Measurements from ENCODE around the gene CPNE5.

The CPNE5 gene

GRCh38 chr6:36791521-36792135, 47.6 kb downstream of the CPNE5 start:
- Histone ChIP-seq H3K27me3 (ENCODE audit: control insufficient read depth, insufficient read depth, low read length) (peaks cover 26% of the 10 kb centered on the region), H3K4me3 (ENCODE audit: low read length) (no peak overlapping the region), H3K36me3 (ENCODE audit: control insufficient read depth, insufficient read depth, low read length) (no peaks in the 10 kb centered on the region), H3K4me1 (ENCODE audit: control insufficient read depth, insufficient read depth, low read length) (no peaks in the 10 kb centered on the region), H3K9me3 (ENCODE audit: control insufficient read depth, low read length) (no peaks in the 10 kb centered on the region), H3K9ac (ENCODE audit: low read length) (no peak overlapping the region)

GRCh38 chr6:36791085-36791484, 48.2 kb downstream of the CPNE5 start:
- Histone ChIP-seq H3K27me3 (ENCODE audit: control insufficient read depth, insufficient read depth, low read length) (peaks cover 26% of the 10 kb centered on the region), H3K4me3 (ENCODE audit: low read length) (no peak overlapping the region), H3K36me3 (ENCODE audit: control insufficient read depth, insufficient read depth, low read length) (no peaks in the 10 kb centered on the region), H3K4me1 (ENCODE audit: control insufficient read depth, insufficient read depth, low read length) (no peaks in the 10 kb centered on the region), H3K9ac (ENCODE audit: low read length) (no peak overlapping the region), H3K9me3 (ENCODE audit: control insufficient read depth, low read length) (no peaks in the 10 kb centered on the region)

DNA sequence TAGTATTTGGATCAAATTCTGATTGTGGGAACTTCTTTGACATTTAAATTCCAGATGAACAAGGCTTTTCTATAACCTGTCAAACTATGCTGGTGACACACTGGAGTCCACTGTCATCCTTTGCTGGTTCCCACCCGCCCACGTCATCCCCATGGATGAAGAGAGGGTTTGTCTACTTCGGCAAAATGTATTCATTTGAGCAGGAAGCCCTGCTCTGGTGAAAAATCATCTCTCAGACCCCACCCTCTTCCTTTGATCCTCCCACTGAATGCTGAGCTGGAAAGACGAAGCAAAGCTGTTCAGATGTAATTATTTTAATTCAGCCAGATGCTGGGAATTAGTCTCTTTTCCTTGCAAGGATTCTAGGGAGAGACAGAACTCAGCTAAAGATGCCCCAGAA, 50.5 kb downstream of the CPNE5 start:
- Histone ChIP-seq H3K36me3 (ENCODE audit: control insufficient read depth, insufficient read depth, low read length) (no peaks in the 10 kb centered on the region), H3K9ac (ENCODE audit: low read length) (no peak overlapping the region)

DNA sequence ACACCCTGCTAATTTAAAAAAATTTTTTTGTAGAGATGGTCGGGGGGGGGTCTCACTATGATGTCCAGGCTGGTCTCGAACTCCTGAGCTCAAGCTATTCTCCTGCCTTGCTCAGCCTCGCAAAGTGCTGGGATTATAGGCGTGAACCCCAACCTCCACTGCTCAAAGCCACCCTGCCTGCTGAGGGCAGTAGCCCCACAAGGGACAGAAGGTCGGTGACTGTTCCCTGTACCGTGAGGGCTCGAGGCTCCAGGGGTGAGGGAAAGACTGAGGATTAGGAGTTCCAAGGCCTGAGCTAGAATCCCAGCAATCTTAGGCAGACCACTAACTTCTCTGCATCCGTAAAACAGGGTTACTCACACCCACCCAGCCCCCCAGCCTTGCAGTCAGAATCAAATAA, 51.1 kb downstream of the CPNE5 start:
- Histone ChIP-seq H3K4me3 (ENCODE audit: low read length) (no peak overlapping the region), H3K36me3 (ENCODE audit: control insufficient read depth, insufficient read depth, low read length) (no peaks in the 10 kb centered on the region), H3K9me3 (ENCODE audit: control insufficient read depth, low read length) (no peaks in the 10 kb centered on the region), H3K27me3 (ENCODE audit: control insufficient read depth, insufficient read depth, low read length) (peaks cover 15% of the 10 kb centered on the region), H3K9ac (ENCODE audit: low read length) (no peak overlapping the region), H3K4me1 (ENCODE audit: control insufficient read depth, insufficient read depth, low read length) (no peaks in the 10 kb centered on the region)

More for the DNA sequence above, 50.5 kb downstream of the CPNE5 start:
- H3K4me1 ChIP-seq (ENCODE audit: control insufficient read depth, insufficient read depth, low read length): no peaks in the 10 kb centered on the region
- H3K9me3 ChIP-seq (ENCODE audit: control insufficient read depth, low read length): no peaks in the 10 kb centered on the region
- H3K4me3 ChIP-seq (ENCODE audit: low read length): no peak overlapping the region
- peaks cover 18% of the 10 kb centered on the region for H3K27me3 ChIP-seq (ENCODE audit: control insufficient read depth, insufficient read depth, low read length)

DNA sequence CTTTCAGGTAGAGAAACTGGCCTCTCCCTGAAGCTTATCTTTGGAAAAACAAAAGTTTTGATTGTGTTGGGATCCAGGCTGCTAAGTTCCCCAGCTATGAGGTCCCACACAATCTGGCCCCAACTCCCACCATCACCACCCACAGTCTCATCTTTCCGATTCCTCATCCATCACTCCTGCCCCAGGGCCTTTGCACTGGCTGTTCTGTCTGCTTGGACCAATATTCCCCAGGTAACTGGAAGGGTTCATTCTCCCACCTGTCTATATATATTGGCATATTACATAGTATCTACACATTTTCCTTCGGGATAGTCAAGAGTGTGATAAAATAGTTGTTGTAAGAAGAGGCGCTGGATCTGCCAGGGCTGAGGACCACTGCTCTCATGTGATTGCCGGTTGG, 52.0 kb downstream of the CPNE5 start:
- H3K27me3 ChIP-seq (ENCODE audit: control insufficient read depth, insufficient read depth, low read length): peaks cover 15% of the 10 kb centered on the region
- H3K4me3 ChIP-seq (ENCODE audit: low read length): no peak overlapping the region
- no peaks in the 10 kb centered on the region for H3K36me3 ChIP-seq (ENCODE audit: control insufficient read depth, insufficient read depth, low read length)
- no peaks in the 10 kb centered on the region for H3K9me3 ChIP-seq (ENCODE audit: control insufficient read depth, low read length)
- no peaks in the 10 kb centered on the region for H3K4me1 ChIP-seq (ENCODE audit: control insufficient read depth, insufficient read depth, low read length)
- H3K9ac ChIP-seq (ENCODE audit: low read length): no peak overlapping the region

DNA sequence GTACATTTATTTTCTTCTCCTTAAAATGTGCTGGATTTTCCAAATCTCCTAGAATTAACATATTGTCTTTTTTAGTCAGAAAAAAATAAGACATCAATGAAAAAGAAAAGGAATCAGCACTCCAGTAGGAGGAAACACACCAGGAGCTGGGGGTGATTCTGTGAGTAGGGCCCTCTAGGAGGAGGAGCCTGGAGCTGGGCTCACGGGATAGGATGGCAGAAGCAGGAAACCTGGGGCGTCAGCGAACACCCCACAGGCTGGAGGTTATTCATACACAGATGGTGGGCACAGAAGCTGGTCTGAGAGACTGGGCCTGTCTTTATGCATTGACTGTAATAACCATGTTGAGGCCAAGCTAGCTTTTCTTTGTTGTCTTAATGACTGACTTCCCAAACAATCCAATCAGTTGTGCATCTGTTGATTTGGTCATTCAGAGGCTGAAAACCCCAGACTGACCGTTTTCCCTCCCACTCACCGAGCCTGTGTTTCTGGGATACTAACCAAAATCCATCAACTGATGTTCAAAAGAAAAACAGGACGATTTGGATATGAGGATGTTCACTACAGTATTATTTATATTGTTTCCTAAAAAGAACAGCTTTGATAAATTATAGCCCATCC, 53.1 kb downstream of the CPNE5 start:
- no peak overlapping the region for H3K4me3 ChIP-seq (ENCODE audit: low read length)
- H3K9me3 ChIP-seq (ENCODE audit: control insufficient read depth, low read length): no peaks in the 10 kb centered on the region
- H3K9ac ChIP-seq (ENCODE audit: low read length): no peak overlapping the region

GRCh38 chr6:36784376-36784636, 54.9 kb downstream of the CPNE5 start:
- no peak overlapping the region for H3K9ac ChIP-seq (ENCODE audit: low read length)
- no peaks in the 10 kb centered on the region for H3K36me3 ChIP-seq (ENCODE audit: control insufficient read depth, insufficient read depth, low read length)
- peaks cover 12% of the 10 kb centered on the region for H3K4me1 ChIP-seq (ENCODE audit: control insufficient read depth, insufficient read depth, low read length)
- H3K27me3 ChIP-seq (ENCODE audit: control insufficient read depth, insufficient read depth, low read length): peaks cover 4% of the 10 kb centered on the region
- H3K4me3 ChIP-seq (ENCODE audit: low read length): no peak overlapping the region
- H3K9me3 ChIP-seq (ENCODE audit: control insufficient read depth, low read length): no peaks in the 10 kb centered on the region

More for the DNA sequence above, 53.1 kb downstream of the CPNE5 start:
- Histone ChIP-seq H3K4me1 (ENCODE audit: control insufficient read depth, insufficient read depth, low read length) (no peaks in the 10 kb centered on the region), H3K36me3 (ENCODE audit: control insufficient read depth, insufficient read depth, low read length) (no peaks in the 10 kb centered on the region), H3K27me3 (ENCODE audit: control insufficient read depth, insufficient read depth, low read length) (peaks cover 12% of the 10 kb centered on the region)

DNA sequence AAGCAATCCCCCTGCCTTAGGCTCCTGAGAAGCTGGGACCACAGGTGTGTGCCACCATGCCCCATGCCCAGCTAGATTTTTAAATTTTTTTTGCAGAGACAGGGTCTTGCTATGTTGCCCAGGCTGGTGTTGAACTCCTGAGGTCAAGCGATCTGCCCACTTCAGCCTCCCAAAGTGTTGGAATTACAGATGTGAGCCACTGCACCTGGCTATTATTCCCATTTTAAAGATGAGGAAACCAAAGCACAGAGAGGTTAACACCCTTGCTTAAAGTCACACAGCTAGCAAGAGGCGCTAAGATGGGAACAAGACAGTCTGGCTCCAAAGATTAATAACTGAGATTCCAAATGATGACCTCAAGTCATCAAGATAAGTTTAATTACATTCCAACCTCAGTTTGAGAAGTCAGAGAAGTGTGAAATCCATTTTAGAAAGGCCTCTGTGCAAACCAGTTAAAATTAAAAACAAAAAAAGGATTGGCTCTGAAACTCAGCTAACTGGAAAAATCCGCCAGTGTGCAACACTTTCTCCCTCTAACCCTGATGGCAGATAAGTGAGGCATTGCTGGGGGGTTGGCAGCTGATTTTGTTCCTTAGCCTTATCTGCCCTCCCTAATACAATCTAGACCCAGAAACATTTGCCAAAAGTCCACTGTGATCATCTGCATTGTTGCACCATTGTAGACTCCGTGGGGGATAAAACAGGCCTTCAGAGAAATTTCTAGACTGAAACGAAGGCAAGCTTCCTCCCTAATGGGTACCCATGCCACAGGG, 55.5 kb downstream of the CPNE5 start:
- peaks cover 4% of the 10 kb centered on the region for H3K27me3 ChIP-seq (ENCODE audit: control insufficient read depth, insufficient read depth, low read length)
- no peak overlapping the region for H3K4me3 ChIP-seq (ENCODE audit: low read length)
- no peaks in the 10 kb centered on the region for H3K36me3 ChIP-seq (ENCODE audit: control insufficient read depth, insufficient read depth, low read length)
- H3K9ac ChIP-seq (ENCODE audit: low read length): no peak overlapping the region
- no peaks in the 10 kb centered on the region for H3K9me3 ChIP-seq (ENCODE audit: control insufficient read depth, low read length)
- H3K4me1 ChIP-seq (ENCODE audit: control insufficient read depth, insufficient read depth, low read length): peaks cover 12% of the 10 kb centered on the region

GRCh38 chr6:36781669-36782068, 57.6 kb downstream of the CPNE5 start:
- Histone ChIP-seq H3K36me3 (ENCODE audit: control insufficient read depth, insufficient read depth, low read length) (no peaks in the 10 kb centered on the region), H3K4me3 (ENCODE audit: low read length) (no peak overlapping the region), H3K9ac (ENCODE audit: low read length) (no peak overlapping the region), H3K9me3 (ENCODE audit: control insufficient read depth, low read length) (no peaks in the 10 kb centered on the region), H3K27me3 (ENCODE audit: control insufficient read depth, insufficient read depth, low read length) (peaks cover 7% of the 10 kb centered on the region), H3K4me1 (ENCODE audit: control insufficient read depth, insufficient read depth, low read length) (peaks cover 12% of the 10 kb centered on the region)

DNA sequence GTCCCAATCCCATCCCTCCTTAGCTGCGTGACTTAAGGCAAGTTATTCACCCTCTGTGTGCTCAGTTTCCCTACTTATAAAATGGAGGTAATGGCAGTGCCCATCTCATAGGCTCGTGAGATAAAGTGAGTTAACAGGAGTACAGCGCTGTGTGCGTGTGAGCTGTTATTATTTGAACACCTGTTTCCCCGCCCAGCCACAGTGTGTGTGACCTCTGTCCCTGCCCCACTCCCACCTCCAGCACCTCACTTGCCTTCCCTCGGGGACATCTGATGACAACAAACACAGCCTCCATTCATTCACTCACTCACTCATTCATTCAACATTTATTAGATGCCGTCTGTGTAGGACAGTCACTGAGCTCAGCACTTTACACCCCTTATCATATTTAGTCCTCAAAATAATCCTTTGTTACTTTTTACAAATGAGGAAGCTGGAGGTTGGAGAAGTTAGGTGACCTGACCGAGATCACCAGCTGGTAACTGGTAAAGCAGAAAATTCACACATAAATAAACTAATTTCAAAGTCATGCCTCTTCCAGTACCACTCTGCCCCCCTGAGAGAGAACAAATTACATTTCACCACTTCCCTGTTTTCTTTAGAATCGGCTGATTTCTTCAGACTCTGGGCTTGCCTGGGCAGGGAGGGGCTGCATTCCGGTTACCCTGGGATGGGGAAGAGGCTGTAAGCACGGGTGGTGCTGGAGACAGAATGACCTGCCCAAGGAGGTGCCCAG, 58.6 kb downstream of the CPNE5 start:
- Histone ChIP-seq H3K4me1 (ENCODE audit: control insufficient read depth, insufficient read depth, low read length) (peaks cover 12% of the 10 kb centered on the region), H3K4me3 (ENCODE audit: low read length) (no peak overlapping the region), H3K27me3 (ENCODE audit: control insufficient read depth, insufficient read depth, low read length) (peaks cover 7% of the 10 kb centered on the region), H3K9ac (ENCODE audit: low read length) (no peak overlapping the region), H3K36me3 (ENCODE audit: control insufficient read depth, insufficient read depth, low read length) (no peaks in the 10 kb centered on the region), H3K9me3 (ENCODE audit: control insufficient read depth, low read length) (no peaks in the 10 kb centered on the region)

DNA sequence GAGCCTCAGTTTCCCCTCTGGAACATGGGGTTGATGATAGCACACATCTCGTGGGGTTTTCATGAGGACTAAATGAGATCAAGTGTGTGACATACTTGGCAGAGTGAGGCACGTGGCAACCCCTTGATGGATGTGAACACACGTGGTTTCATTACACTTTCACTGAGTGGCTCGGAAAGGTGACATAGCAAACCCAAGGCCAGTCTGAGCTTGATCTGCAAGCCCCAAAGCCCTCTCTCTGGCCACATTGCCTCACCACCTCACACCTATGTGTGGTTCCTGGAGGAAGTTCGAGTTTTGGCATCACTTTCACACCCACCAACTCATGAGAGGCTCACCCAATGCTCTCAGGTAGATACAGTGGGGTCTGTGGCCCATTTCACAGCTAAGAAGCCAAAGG, 60.0 kb downstream of the CPNE5 start:
- Histone ChIP-seq H3K4me3 (ENCODE audit: low read length) (no peak overlapping the region), H3K4me1 (ENCODE audit: control insufficient read depth, insufficient read depth, low read length) (peaks cover 12% of the 10 kb centered on the region), H3K9ac (ENCODE audit: low read length) (no peak overlapping the region), H3K27me3 (ENCODE audit: control insufficient read depth, insufficient read depth, low read length) (peaks cover 7% of the 10 kb centered on the region), H3K9me3 (ENCODE audit: control insufficient read depth, low read length) (no peaks in the 10 kb centered on the region), H3K36me3 (ENCODE audit: control insufficient read depth, insufficient read depth, low read length) (no peaks in the 10 kb centered on the region)

DNA sequence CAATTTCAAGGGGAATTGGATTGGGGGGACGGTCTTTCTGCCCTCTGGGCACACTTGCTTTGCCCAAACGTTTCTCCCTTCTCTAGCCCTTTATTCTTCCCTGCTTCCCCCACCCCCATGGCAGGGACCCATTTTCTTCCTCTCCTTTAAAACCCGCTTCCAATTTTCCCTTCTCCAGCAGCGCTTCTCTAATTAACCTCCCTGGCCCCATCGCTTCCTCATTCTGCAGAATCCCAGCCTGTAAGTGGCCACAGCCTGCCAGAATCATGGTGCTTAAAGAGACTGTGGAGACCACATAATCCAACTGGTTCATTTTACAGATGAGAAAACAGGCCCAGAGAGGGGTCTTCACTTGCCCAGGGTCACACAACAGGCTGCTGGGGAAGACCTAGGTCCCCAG, 61.4 kb downstream of the CPNE5 start:
- Histone ChIP-seq H3K36me3 (ENCODE audit: control insufficient read depth, insufficient read depth, low read length) (no peaks in the 10 kb centered on the region), H3K27me3 (ENCODE audit: control insufficient read depth, insufficient read depth, low read length) (peaks cover 7% of the 10 kb centered on the region), H3K9ac (ENCODE audit: low read length) (no peak overlapping the region), H3K4me3 (ENCODE audit: low read length) (no peak overlapping the region), H3K9me3 (ENCODE audit: control insufficient read depth, low read length) (no peaks in the 10 kb centered on the region), H3K4me1 (ENCODE audit: control insufficient read depth, insufficient read depth, low read length) (peaks cover 12% of the 10 kb centered on the region)
